MCF 10A (cell line): ENCODE data around the gene P2RX2. TPM values are rescaled to one million over a fixed set of nuclear protein-coding genes. Genes with fewer than 3 reads are reported as not detected.

Experiments
- BruUV-seq: library from RNA; stranded (reverse); fragments of 400-500 nt; replicated peaks from 2 replicates; lab custom pipeline; 2021; lab: Mats Ljungman, UMichigan
- CTCF ChIA-PET: fragments of 300-600 bp; sonication (Branson Sonifier 250); formaldehyde crosslinking; extraction: SDS; loops from one replicate; lab custom pipeline; 2021; ENCODE audit warnings: antibody characterized with exemption, inconsistent platforms; lab: Yijun Ruan, JAX
- POLR2A ChIA-PET: fragments of 300-600, 350-650 bp; sonication (Branson Sonifier 250); formaldehyde crosslinking; extraction: SDS; loops from one replicate; lab custom pipeline; 2020; ENCODE audit warnings: antibody characterized with exemption, inconsistent platforms; lab: Yijun Ruan, JAX
- DNase-seq: peaks from one replicate; pipeline ENCODE4 v3.0.0-alpha.2; 2018; ENCODE audit not compliant: unreplicated experiment
- H3K27ac Mint-ChIP-seq: one replicate; pipeline ENCODE4 v1.8.0; 2022; ENCODE audit warnings: mild to moderate bottlenecking, low read depth, mixed read lengths; ENCODE audit not compliant: unreplicated experiment
- H3K27me3 Mint-ChIP-seq: one replicate; pipeline ENCODE4 v1.8.0; 2022; ENCODE audit warnings: mixed read lengths; ENCODE audit not compliant: insufficient read depth, unreplicated experiment
- H3K36me3 Mint-ChIP-seq: one replicate; pipeline ENCODE4 v1.8.0; 2022; ENCODE audit warnings: mild to moderate bottlenecking, moderate library complexity, mixed read lengths; ENCODE audit not compliant: insufficient read depth, unreplicated experiment
- H3K4me1 Mint-ChIP-seq: one replicate; pipeline ENCODE4 v1.8.0; 2022; ENCODE audit warnings: mixed read lengths; ENCODE audit not compliant: insufficient read depth, unreplicated experiment
- H3K4me3 Mint-ChIP-seq: one replicate; pipeline ENCODE4 v1.8.0; 2022; ENCODE audit warnings: mild to moderate bottlenecking, moderate library complexity, mixed read lengths; ENCODE audit not compliant: unreplicated experiment
- H3K9me3 Mint-ChIP-seq: one replicate; pipeline ENCODE4 v1.8.0; 2022; ENCODE audit warnings: mixed read lengths; ENCODE audit not compliant: unreplicated experiment
- CTCF ChIP-seq: fragments of 200-600 bp; IDR thresholded peaks from one replicate; pipeline ENCODE4 v1.8.0; 2022; ENCODE audit warnings: antibody characterized with exemption, mild to moderate bottlenecking; ENCODE audit not compliant: unreplicated experiment
- intact Hi-C: fragments of 100-400 bp; cut with micrococcal nuclease; formaldehyde crosslinking; loops from 2 replicates; pipeline ENCODE4 v1.14.1; 2022
- total RNA-seq: library from RNA; stranded (reverse); gene quantifications from 2 replicates; pipeline ENCODE4 v1.2.3, GENCODE V29; 2022

Gene P2RX2
- total RNA-seq, 1 experiment from 2014 or later, result not detected

GRCh38 chr12:132659146-132659545 is 40.6 kb downstream of the P2RX2 start:
- intact Hi-C loops, result no loop called here
- H3K4me1 Mint-ChIP-seq, result no peaks in the 10 kb centered on the region
- no peak overlapping the region for H3K27ac Mint-ChIP-seq
- TF ChIP-seq CTCF, result no peak
- POLR2A ChIA-PET, result no interaction called here
- DNase-seq, result no peak
- H3K27me3 Mint-ChIP-seq, result no peaks in the 10 kb centered on the region
- BruUV-seq, result no TSS peak
- H3K4me3 Mint-ChIP-seq, result no peak overlapping the region
- peaks cover 70% of the 10 kb centered on the region for H3K36me3 Mint-ChIP-seq
- CTCF ChIA-PET, result interaction anchor here (0.6 kb wide), 1 partner anchor 85 kb away, joined by 3 read pairs; no protein-coding TSS in a partner anchor
- no peaks in the 10 kb centered on the region for H3K9me3 Mint-ChIP-seq

GRCh38 chr12:132660052-132660451 is 41.5 kb downstream of the P2RX2 start:
- no peak overlapping the region for H3K4me3 Mint-ChIP-seq

GRCh38 chr12:132660996-132661395 is 42.4 kb downstream of the P2RX2 start:
- POLR2A ChIA-PET, result no interaction called here
- no peak overlapping the region for H3K4me3 Mint-ChIP-seq
- H3K27ac Mint-ChIP-seq, result no peak overlapping the region
- CTCF ChIA-PET, result interaction anchor here (0.6 to 1.0 kb wide), 3 partner anchors 8 to 24 kb away, joined by 3 to 5 read pairs (median 3); no protein-coding TSS in a partner anchor
- BruUV-seq, result no TSS peak
- intact Hi-C loops, result no loop called here
- H3K4me1 Mint-ChIP-seq, result no peaks in the 10 kb centered on the region
- H3K9me3 Mint-ChIP-seq, result no peaks in the 10 kb centered on the region
- no peaks in the 10 kb centered on the region for H3K27me3 Mint-ChIP-seq
- H3K36me3 Mint-ChIP-seq, result peaks cover 66% of the 10 kb centered on the region
- TF ChIP-seq CTCF, result no peak
- DNase-seq, result no peak

More at GRCh38 chr12:132660052-132660451, 41.5 kb downstream of the P2RX2 start:
- no peak for TF ChIP-seq CTCF
- DNase-seq, result no peak
- POLR2A ChIA-PET, result no interaction called here
- Mint-ChIP-seq H3K27ac (no peak overlapping the region), H3K27me3 (no peaks in the 10 kb centered on the region), H3K9me3 (no peaks in the 10 kb centered on the region), H3K36me3 (peaks cover 62% of the 10 kb centered on the region), H3K4me1 (no peaks in the 10 kb centered on the region)
- intact Hi-C loops, result no loop called here
- CTCF ChIA-PET, result no interaction called here
- BruUV-seq, result no TSS peak

GRCh38 chr12:132661972-132662371 is 43.4 kb downstream of the P2RX2 start:
- Mint-ChIP-seq H3K36me3 (peaks cover 74% of the 10 kb centered on the region), H3K9me3 (no peaks in the 10 kb centered on the region), H3K4me1 (no peaks in the 10 kb centered on the region), H3K27ac (no peak overlapping the region), H3K4me3 (no peak overlapping the region), H3K27me3 (no peaks in the 10 kb centered on the region)
- ChIA-PET POLR2A (no interaction called here), CTCF (interaction anchor here (0.9 kb wide), 1 partner anchor 23 kb away, joined by 5 read pairs; no protein-coding TSS in a partner anchor)
- DNase-seq, result no peak
- intact Hi-C loops, result no loop called here
- no peak for TF ChIP-seq CTCF
- no TSS peak for BruUV-seq
